ENCODE measurements around the gene DKK2. TPM values are rescaled to one million over a fixed set of nuclear protein-coding genes. Genes with fewer than 3 reads are reported as not detected.

Gene DKK2
- total and polyA plus RNA-seq, 2 of the 13 experiments (the other 11 are each of a cell fraction or from before 2014, with no cell fraction given), result not detected

DNA sequence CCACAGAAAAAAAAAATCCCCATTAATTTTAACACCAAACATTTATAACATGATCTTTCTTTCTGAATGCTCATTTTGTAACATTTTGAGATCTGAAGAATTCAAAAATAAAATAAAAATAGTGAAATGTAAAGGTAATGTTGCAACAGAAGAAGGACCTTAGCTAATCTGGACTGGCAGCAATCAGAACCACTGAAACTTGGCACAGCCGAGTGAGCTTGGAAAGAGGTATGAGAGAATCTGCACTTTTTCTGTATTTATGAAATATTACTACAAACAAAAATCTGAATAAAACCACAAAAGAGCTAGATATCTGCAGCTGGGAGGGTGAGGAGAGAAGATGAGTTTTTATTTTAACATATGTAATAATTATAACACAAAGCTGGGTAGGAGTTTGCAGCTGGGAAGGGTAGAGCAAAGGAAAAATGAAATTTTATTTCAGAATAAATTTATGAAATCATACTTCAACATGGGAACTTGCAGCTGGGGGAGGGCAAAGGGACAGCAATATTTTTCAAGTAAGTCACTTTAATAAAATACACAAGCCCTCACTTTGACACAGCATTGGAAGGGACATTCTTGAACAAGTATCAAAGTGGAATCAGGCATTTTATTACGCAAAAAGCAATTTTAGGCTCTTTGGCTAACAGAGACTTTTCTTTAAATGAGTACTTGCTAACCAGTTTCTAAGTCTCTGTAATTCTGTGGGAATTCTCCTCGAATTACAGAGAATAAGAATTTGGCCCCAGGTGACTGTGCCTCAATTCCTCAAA, 26.7 kb downstream of the DKK2 start (continued):
- TF ChIP-seq, protein P1, sequence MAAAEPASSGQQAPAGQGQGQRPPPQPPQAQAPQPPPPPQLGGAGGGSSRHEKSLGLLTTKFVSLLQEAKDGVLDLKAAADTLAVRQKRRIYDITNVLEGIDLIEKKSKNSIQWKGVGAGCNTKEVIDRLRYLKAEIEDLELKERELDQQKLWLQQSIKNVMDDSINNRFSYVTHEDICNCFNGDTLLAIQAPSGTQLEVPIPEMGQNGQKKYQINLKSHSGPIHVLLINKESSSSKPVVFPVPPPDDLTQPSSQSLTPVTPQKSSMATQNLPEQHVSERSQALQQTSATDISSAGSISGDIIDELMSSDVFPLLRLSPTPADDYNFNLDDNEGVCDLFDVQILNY (CRISPR knock-in tag; conservative IDR thresholded peaks at IDR 0.05), result no peak
- TF ChIP-seq, protein P2, sequence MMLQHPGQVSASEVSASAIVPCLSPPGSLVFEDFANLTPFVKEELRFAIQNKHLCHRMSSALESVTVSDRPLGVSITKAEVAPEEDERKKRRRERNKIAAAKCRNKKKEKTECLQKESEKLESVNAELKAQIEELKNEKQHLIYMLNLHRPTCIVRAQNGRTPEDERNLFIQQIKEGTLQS (CRISPR knock-in tag; IDR thresholded peaks at IDR 0.05), result no peak
- TF ChIP-seq RARG (CRISPR knock-in tag; IDR thresholded peaks at IDR 0.05; ENCODE audit: low read depth) (no peak), RBM22 (optimal IDR thresholded peaks at IDR 0.05; ENCODE audit: low read length) (no peak)

DNA sequence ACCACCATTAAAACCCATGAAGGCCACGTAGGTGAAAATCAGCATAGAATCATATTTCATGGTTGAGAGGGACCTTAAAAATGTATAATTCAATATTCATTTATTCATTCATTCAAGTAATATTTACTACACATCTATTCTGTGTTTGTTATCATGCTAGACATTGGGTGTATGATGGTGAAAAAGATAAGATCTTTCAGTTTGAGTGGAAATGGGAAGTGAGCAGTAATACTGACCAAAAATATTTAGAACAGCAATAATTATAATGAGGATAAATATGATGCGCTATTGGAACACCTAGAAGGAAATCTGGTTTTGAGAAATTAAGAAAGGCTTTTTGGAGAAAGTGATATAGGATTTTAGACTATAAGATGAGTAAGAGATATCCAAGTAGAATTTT, 28.0 kb downstream of the DKK2 start:
- FAIRE-seq, result no peak
- no TSS peak for BruUV-seq (replicated peaks)
- Histone ChIP-seq H3K79me2 (ENCODE audit: insufficient read depth, low read length) (no peaks in the 10 kb centered on the region), H3K27ac (ENCODE audit: extremely low read length, insufficient read depth, low read length) (no peak overlapping the region), H2AFZ (ENCODE audit: low read length) (no peak overlapping the region), H3K4me3 (replicated peaks in 1 of 3; ENCODE audit: insufficient read depth in 1 of 3, low read depth in 2 of 3, low read length in 3 of 3) (no peak overlapping the region), H3K27me3 (ENCODE audit: control insufficient read depth in 1 of 2, insufficient read depth in 2 of 2, low read length in 2 of 2) (no peaks in the 10 kb centered on the region), H3K9me3 (ENCODE audit: low read length) (no peaks in the 10 kb centered on the region), H4K20me1 (ENCODE audit: insufficient read depth, low read length) (no peaks in the 10 kb centered on the region), H3K4me2 (ENCODE audit: low read depth, low read length) (no peak overlapping the region), H3K4me1 (ENCODE audit: insufficient read depth, low read length) (no peaks in the 10 kb centered on the region), H3K36me3 (replicated peaks in 1 of 2; ENCODE audit: control insufficient read depth in 1 of 2, insufficient read depth in 2 of 2, low read length in 2 of 2) (no peaks in the 10 kb centered on the region), H3K9ac (ENCODE audit: insufficient read depth, low read depth, low read length) (no peak overlapping the region)
- ATAC-seq, result no peak
- in situ Hi-C loops (cut with HindIII; ENCODE audit: extremely low pct_ligation_motif_present, low pct_unique_long_range_greater_than_20kb) (no loop called here), intact Hi-C loops (cut with micrococcal nuclease; ENCODE audit: unreplicated experiment) (no loop called here)
- CTCF ChIA-PET (ENCODE audit: low intra/inter-chr PET ratio, low total read pairs), result no interaction called here
- TF ChIP-seq HES4 (CRISPR knock-in tag; IDR thresholded peaks at IDR 0.05; ENCODE audit: borderline replicate concordance) (no peak), ZFP36L2 (CRISPR knock-in tag; IDR thresholded peaks at IDR 0.05) (no peak), SNRNP70 (IDR thresholded peaks at IDR 0.05; ENCODE audit: low read depth, low read length) (no peak)
- no peak for DNase-seq (ENCODE audit: low spot score)
- POLR2A ChIA-PET, result no interaction called here
- WGBS (ENCODE audit: low lambda C conversion rate), result 2% methylated on average over 2 of the region's 2 CpGs
